HG03571 (cell line): ENCODE results near the gene REN.

ENCODE experiments used
- ATAC-seq: cut with Tn5 transposase; IDR thresholded peaks from one replicate; pipeline ENCODE4 v1.9.1; 2021; ENCODE audit not compliant: unreplicated experiment

REN gene

GRCh38 chr1:204166219-204166618 lies at the start of gene REN:
Gene REN (minus strand): TSS chr1:204166337. CDS start chr1:204166293, 44 bp downstream.
- no peak for ATAC-seq

GRCh38 chr1:204213668-204214662 lies 47.8 kb upstream of the REN start, which contains the start of gene GOLT1A:
Gene GOLT1A (minus strand): TSS chr1:204213988. CDS start chr1:204213906, 82 bp downstream.
- ATAC-seq = peak; percentile 59

GRCh38 chr1:204212715-204213114 lies 46.6 kb upstream of the REN start:
- no peak for ATAC-seq

GRCh38 chr1:204211046-204211445 lies 44.9 kb upstream of the REN start:
- ATAC-seq = no peak

DNA sequence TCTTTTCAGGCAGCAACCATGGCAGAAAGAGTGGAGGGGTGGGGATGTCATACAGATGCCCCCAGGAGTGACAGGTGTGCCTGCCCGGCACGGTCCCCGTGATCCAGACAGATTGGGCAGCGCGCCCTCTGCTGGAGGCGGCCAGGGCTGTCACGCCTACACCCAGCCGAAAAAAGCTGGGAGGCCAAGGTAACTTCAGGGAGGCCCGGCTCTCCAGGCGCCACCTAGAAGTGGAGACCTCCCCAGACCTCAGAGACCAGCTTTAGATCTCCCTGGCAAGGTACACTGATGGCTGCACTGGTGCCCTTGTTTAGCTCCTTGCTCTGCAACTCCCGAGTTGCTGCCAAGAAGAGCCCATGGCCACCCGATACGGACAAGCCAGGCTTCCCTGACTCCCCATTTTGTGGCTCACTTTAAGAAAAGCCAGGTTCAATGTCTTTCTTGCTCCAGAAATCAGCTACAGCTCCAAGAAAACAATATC lies 41.0 kb upstream of the REN start:
- no peak for ATAC-seq

GRCh38 chr1:204206121-204206520 lies 40.0 kb upstream of the REN start:
- no peak for ATAC-seq

- ATAC-seq = no peak
These were observed 39.3 kb upstream of the REN start for GRCh38 chr1:204205486-204205885.

DNA sequence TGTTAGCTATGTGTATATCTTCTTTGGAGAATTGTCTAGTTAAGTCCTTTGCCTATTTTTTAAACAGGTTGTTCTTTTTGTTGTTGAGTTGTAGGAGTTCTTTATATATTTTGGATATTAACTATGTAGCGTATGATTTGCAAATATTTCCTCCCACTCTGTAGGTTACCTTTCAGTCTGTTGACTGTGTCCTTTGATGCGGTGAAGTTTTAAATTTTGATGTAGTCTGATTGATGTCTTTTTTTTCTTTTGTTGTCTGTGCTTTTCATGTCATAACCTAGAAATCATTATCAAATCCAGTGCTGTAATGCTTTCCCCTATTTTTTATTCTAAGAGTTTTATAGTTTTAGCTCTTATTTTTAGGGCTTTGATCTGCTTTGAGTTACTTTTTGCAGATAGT lies 38.8 kb upstream of the REN start:
- ATAC-seq = no peak

DNA sequence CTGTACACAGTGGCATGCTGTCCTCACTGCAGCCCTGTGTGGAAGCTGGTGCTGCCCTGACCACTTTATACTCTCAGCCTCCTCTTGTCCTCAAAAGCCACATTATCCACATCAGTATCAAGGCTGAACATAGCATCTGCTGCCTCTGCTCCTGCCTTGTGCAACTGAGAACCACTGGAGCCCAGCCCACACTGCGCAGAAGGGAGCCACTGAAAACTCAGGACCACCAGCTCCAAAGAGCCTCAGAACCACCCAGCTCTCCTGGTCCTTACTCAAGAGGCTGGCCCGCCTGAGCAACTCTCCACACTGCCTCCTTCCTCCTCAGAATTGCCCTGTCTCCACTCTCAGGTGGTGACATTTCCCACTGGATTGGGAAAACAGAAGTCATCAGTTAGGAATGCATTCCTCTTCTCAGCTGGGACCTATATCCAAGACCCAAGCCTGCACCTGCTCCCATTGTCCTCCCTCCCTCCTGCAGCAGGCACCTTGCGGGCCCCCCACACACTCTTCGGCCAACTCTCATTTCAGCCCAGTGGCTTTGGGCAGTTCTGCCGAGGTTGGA lies 37.1 kb upstream of the REN start:
- ATAC-seq = no peak

DNA sequence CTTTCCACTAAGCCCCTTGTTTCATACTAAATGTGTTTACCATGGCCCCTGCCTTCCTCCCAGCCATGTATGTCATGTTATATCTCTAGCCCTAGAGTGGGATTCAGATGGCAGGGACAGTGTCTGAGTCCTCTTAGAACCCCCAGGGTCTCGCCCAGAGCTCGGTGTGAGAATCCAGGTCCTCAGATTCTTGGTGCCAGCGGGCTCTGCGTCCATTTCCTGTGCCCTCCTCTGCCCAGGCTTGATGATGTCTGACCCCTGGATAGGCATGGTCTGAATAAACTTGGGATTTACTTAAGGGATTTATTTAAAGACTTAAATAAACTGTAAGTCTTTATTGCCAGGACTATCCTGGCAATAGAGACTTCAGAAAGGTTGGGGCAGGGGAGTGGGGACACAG lies 36.3 kb upstream of the REN start:
- no peak for ATAC-seq

- ATAC-seq = no peak
These were observed 35.4 kb upstream of the REN start for GRCh38 chr1:204201348-204202040.

DNA sequence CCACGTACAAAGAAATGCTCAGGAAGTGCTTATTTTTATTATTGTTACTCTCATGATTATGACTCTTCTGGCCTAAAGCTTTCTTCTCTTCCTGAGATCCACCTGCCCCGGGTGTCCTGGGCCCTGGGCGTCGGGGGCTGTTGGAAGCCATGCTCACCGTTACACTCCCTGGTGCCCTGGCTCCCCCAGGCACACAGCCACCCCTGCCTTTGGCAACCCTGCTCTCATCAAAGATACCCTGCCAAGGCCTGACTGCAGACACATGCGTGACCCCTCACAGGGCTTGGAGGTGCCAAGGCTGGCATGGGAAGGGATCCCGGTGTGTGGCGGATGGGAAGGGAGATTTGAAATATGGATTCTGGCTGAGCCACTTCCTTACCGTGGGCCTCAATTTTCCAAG lies 33.4 kb upstream of the REN start:
- ATAC-seq = no peak

DNA sequence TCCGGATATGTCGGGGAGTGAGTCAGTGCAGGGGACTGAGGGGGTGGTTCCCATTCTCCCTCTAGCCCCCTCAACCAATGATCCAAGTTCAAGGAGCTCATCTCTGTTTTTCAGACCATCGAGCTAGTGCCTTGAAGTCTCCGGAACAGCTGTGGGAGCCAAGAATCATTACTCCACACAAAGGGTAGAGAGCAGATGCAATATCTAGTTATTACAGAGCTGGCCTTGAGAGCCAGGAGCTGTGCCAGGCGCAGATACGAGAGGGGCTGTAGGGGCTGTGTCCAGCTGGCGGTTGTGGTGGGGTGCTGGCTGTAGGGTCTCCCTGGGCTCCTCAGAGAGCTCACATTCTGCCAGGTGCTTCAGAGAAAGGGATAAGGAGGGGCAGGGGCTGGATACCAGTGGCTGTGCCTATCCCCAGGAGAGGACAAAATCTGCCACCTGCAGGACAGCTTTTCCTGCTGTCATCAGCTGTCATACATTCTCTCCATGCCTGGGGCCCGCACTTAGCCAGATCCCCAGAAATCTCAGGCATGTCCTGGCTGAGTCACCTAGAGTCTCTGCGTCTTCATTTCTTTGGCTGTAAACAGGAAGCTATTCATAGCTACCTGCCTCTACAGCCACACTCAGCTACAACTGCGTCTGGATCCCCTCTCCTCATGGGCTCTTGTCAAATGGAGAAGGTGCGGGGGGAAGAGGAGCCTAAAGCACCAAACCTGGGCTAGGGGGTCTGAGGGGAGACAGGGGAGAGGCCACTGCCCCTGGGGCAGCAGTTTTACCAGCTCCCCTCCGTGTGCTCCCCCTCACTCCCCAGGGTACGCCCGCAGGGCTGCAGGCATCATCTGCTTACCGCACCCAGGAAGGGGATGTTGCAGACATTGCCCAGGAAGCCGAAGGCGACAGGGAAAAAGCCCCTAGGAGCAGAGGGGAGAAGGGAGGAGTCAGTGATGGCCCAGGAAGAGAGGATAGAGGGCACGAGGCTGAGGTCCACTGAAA lies 32.5 kb upstream of the REN start:
- ATAC-seq = no peak

DNA sequence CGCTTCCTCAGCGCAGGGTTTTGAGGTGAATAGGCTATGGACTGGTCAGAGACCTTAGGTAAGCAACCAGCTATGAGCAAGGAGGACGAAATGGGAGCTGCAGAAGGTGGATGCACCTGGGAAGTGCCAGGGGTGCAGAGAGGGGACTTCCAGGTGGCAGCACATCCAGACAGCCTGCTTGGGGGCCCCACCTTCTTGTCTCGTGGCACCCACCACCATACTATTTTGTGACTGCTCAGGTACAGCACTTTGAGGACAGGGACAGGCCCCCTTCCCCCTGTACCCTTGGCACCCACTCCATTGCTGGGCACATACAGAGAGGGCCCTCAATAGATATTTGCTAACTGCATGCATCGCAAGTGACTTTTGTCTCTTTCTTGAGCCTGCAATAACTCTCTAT lies 30.9 kb upstream of the REN start:
- ATAC-seq = no peak

GRCh38 chr1:204196068-204196795 lies 30.1 kb upstream of the REN start, which contains the start of gene KISS1:
Gene KISS1 (minus strand): TSS chr1:204196491. CDS start chr1:204192876, 3,615 bp downstream.
- no peak for ATAC-seq

DNA sequence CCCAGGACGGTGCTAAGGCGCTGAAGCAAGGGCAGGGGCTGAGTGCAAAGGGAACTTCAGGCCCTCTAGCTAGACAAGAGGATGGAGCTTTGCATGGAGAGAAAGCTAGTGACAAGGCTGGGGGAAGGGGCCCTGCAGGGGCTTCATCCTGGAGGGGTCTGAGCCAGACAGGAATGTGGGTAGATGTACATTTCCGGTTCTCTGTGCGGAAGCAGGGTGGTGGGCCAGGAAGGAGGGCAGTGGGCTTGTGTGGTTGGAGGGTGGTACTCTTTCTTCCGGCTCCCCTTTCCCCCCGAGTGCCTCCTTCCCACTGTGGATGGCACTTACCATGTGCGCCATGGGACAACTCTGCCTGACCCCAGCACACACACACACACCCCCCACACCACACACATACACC lies 28.6 kb upstream of the REN start:
- ATAC-seq = no peak

DNA sequence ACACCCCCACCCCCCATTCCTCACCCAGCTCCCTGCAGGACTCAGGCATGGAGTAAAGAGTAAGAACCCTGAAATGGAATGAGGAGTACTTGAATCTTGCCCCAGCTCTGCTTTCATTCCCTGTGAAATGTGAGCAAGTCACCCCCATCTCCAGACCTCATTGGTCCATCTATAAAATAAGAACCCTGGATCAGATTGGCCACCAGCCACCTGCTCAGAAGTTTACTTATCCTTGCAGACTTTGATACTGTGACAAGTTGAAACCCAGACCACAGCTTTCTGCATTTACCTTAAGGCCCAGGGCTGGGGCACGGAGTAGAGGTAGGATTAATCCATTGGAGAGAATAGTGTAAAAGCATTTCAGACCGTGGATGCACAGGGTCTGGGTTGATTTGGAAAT lies 27.9 kb upstream of the REN start:
- ATAC-seq = no peak

- no peak for ATAC-seq
These were observed 26.6 kb upstream of the REN start for GRCh38 chr1:204192589-204193352.

DNA sequence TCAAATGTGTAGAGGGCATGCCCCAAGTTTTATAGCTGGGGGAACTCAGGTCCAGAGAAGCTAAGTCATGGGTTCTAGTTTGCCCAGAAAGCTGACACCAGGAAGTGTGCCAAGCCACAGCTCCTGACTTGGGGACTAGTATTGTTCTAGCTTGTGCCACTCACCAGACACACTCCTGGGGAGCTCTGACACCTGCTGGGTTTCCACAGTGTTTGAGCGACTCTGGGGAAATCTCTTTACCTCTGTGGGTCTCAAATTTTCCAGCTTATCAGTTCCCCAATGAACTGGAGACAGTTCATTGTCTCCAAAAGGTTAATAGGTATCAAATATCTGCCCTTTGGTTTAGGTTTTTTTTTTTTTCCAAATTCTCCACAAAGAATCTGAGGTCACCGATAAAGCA lies 25.9 kb upstream of the REN start:
- ATAC-seq = no peak
